Measurements from ENCODE around the gene ADIPOQ.

The ADIPOQ gene

GRCh38 chr3:186896875-186897274, 54.4 kb downstream of the ADIPOQ start:
- H3K4me3 ChIP-seq (ENCODE audit: low read depth, low read length, poor library complexity, severe bottlenecking) = no peak overlapping the region
- H3K36me3 ChIP-seq (ENCODE audit: insufficient read depth, low read length) = no peaks in the 10 kb centered on the region; the same call in 1 of the 2 replicates
- H3F3A ChIP-seq (ENCODE audit: insufficient read depth, low read length) = no peaks in the 10 kb centered on the region
- H2AFZ ChIP-seq (ENCODE audit: low read length) = no peak overlapping the region
- no peak overlapping the region for H3K9ac ChIP-seq (ENCODE audit: low read length)
- no peak overlapping the region for H3K27ac ChIP-seq (ENCODE audit: low read depth, low read length, poor library complexity, severe bottlenecking)
- no peaks in the 10 kb centered on the region for H3K9me3 ChIP-seq (ENCODE audit: low read length)
- H3K4me2 ChIP-seq (ENCODE audit: low read length) = no peak overlapping the region
- no peaks in the 10 kb centered on the region for H4K20me1 ChIP-seq (ENCODE audit: insufficient read depth, low read length)
- no peak for TF ChIP-seq CTCF (IDR thresholded peaks at IDR 0.05; ENCODE audit: low read length)
- no peak for TF ChIP-seq EZH2 (IDR thresholded peaks at IDR 0.05; ENCODE audit: borderline replicate concordance, low read length)
- no peaks in the 10 kb centered on the region for H3K9me2 ChIP-seq (ENCODE audit: low read depth, low read length)
- no peaks in the 10 kb centered on the region for H3K4me1 ChIP-seq (ENCODE audit: insufficient read depth, low read length, severe bottlenecking)
- H3K79me2 ChIP-seq (ENCODE audit: insufficient read depth, low read length) = no peaks in the 10 kb centered on the region
- H3K27me3 ChIP-seq (ENCODE audit: insufficient read depth, low read length) = no peaks in the 10 kb centered on the region

GRCh38 chr3:186901135-186901734, 58.7 kb downstream of the ADIPOQ start:
- Histone ChIP-seq H3K9me3 (ENCODE audit: low read length) (no peaks in the 10 kb centered on the region), H3K4me3 (ENCODE audit: low read depth, low read length, poor library complexity, severe bottlenecking) (no peak overlapping the region), H3K27me3 (ENCODE audit: insufficient read depth, low read length) (no peaks in the 10 kb centered on the region), H3K4me1 (ENCODE audit: insufficient read depth, low read length, severe bottlenecking) (no peaks in the 10 kb centered on the region), H4K20me1 (ENCODE audit: insufficient read depth, low read length) (no peaks in the 10 kb centered on the region), H3F3A (ENCODE audit: insufficient read depth, low read length) (no peaks in the 10 kb centered on the region), H3K9ac (ENCODE audit: low read length) (no peak overlapping the region), H3K4me2 (ENCODE audit: low read length) (no peak overlapping the region), H2AFZ (ENCODE audit: low read length) (no peak overlapping the region), H3K9me2 (ENCODE audit: low read depth, low read length) (no peaks in the 10 kb centered on the region), H3K79me2 (ENCODE audit: insufficient read depth, low read length) (no peaks in the 10 kb centered on the region), H3K36me3 (ENCODE audit: insufficient read depth, low read length) (no peaks in the 10 kb centered on the region; the same call in 1 of the 2 replicates), H3K27ac (ENCODE audit: low read depth, low read length, poor library complexity, severe bottlenecking) (no peak overlapping the region)
- TF ChIP-seq CTCF (IDR thresholded peaks at IDR 0.05; ENCODE audit: low read length) (no peak), EZH2 (IDR thresholded peaks at IDR 0.05; ENCODE audit: borderline replicate concordance, low read length) (no peak)

GRCh38 chr3:186902154-186902553, 59.6 kb downstream of the ADIPOQ start:
- Histone ChIP-seq H3K4me2 (ENCODE audit: low read length) (no peak overlapping the region), H3K4me1 (ENCODE audit: insufficient read depth, low read length, severe bottlenecking) (no peaks in the 10 kb centered on the region), H3K36me3 (ENCODE audit: insufficient read depth, low read length) (no peaks in the 10 kb centered on the region; the same call in 1 of the 2 replicates), H3K4me3 (ENCODE audit: low read depth, low read length, poor library complexity, severe bottlenecking) (no peak overlapping the region), H3K9ac (ENCODE audit: low read length) (no peak overlapping the region), H3K79me2 (ENCODE audit: insufficient read depth, low read length) (no peaks in the 10 kb centered on the region), H3K27ac (ENCODE audit: low read depth, low read length, poor library complexity, severe bottlenecking) (no peak overlapping the region), H3K9me3 (ENCODE audit: low read length) (no peaks in the 10 kb centered on the region), H4K20me1 (ENCODE audit: insufficient read depth, low read length) (no peaks in the 10 kb centered on the region), H3F3A (ENCODE audit: insufficient read depth, low read length) (no peaks in the 10 kb centered on the region), H3K9me2 (ENCODE audit: low read depth, low read length) (no peaks in the 10 kb centered on the region), H3K27me3 (ENCODE audit: insufficient read depth, low read length) (no peaks in the 10 kb centered on the region), H2AFZ (ENCODE audit: low read length) (no peak overlapping the region)
- TF ChIP-seq EZH2 (IDR thresholded peaks at IDR 0.05; ENCODE audit: borderline replicate concordance, low read length) (no peak), CTCF (IDR thresholded peaks at IDR 0.05; ENCODE audit: low read length) (no peak)

Measured in OCI-LY1 (cell line).